Measurements from ENCODE around the gene C1orf159.

- TF ChIP-seq CEBPB (IDR thresholded peaks at IDR 0.05; ENCODE audit: low read depth, low read length) (no peak), CTCF (IDR thresholded peaks at IDR 0.05; ENCODE audit: control extremely low read depth in 1 of 3, insufficient read depth in 1 of 3, low read depth in 1 of 3, low read length in 3 of 3) (no peak), SUZ12 (IDR thresholded peaks at IDR 0.05; ENCODE audit: low read length) (no peak), JUN (IDR thresholded peaks at IDR 0.05; ENCODE audit: low read depth, low read length) (no peak), NRF1 (IDR thresholded peaks at IDR 0.05; ENCODE audit: low read depth, low read length) (no peak), POLR2A (IDR thresholded peaks at IDR 0.05; ENCODE audit: control extremely low read depth in 1 of 2, low read depth in 2 of 2, low read length in 2 of 2) (no peak), CHD7 (IDR thresholded peaks at IDR 0.05; ENCODE audit: insufficient replicate concordance, low read length) (no peak), ATF2 (IDR thresholded peaks at IDR 0.05; ENCODE audit: low read length) (no peak), BCL11A (IDR thresholded peaks at IDR 0.05; ENCODE audit: low read depth in 2 of 2, low read length in 2 of 2) (no peak), HDAC6 (IDR thresholded peaks at IDR 0.05; ENCODE audit: low read depth, low read length) (no peak), SIN3A (conservative IDR thresholded peaks at IDR 0.05 in 1 of 2, IDR thresholded peaks at IDR 0.05 in 1 of 2; ENCODE audit: low read depth in 1 of 2, low read length in 2 of 2) (no peak), EZH2 (IDR thresholded peaks at IDR 0.05; ENCODE audit: low read depth, low read length, severe bottlenecking) (no peak), POLR2AphosphoS5 (IDR thresholded peaks at IDR 0.05; ENCODE audit: low read depth, low read length) (no peak), USF2 (IDR thresholded peaks at IDR 0.05; ENCODE audit: low read length) (no peak)
Measured at GRCh38 chr1:1146596-1146995, 30.7 kb upstream of the C1orf159 start.

Data from H1 (cell line).